Activated CD4-positive, alpha-beta T cell treated with anti-CD3 and anti-CD28 coated beads, Interleukin-2, amount 10 ng/mL, durations not matched to agents 7 days and 5 days (primary cell): ENCODE data around the gene FRK. TPM values are rescaled to one million over a fixed set of nuclear protein-coding genes. Genes with fewer than 3 reads are reported as not detected.
"Not testable (repeated sequence)": the region's sequence is repeated elsewhere in the genome, so short reads cannot be mapped to it uniquely, and the experiment has no call there.

Experiments used
- CTCF ChIA-PET: fragments of 350-600 bp; sonication (Branson Sonifier 250); formaldehyde crosslinking; loops from one replicate; lab custom pipeline; 2021; ENCODE audit warnings: antibody characterized with exemption; lab: Charles Lee
- POLR2A ChIA-PET: fragments of 350-600 bp; sonication (Branson Sonifier 250); formaldehyde crosslinking; loops from one replicate; lab custom pipeline; 2021; ENCODE audit warnings: antibody characterized with exemption; lab: Charles Lee
- DNase-seq: peaks from one replicate; pipeline ENCODE4 v3.0.0-alpha.2; 2020
- H3K27ac Mint-ChIP-seq: one replicate; pipeline ENCODE4 v1.8.0; 2021; ENCODE audit warnings: mild to moderate bottlenecking, moderate library complexity, mixed read lengths
- H3K27me3 Mint-ChIP-seq: one replicate; pipeline ENCODE4 v1.8.0; 2021; ENCODE audit warnings: mixed read lengths
- H3K36me3 Mint-ChIP-seq: one replicate; pipeline ENCODE4 v1.8.0; 2021; ENCODE audit warnings: low read depth, mixed read lengths
- H3K4me1 Mint-ChIP-seq: one replicate; pipeline ENCODE4 v1.8.0; 2021; ENCODE audit warnings: mixed read lengths
- H3K4me3 Mint-ChIP-seq: one replicate; pipeline ENCODE4 v1.8.0; 2021; ENCODE audit warnings: mild to moderate bottlenecking, moderate library complexity, mixed read lengths
- H3K9me3 Mint-ChIP-seq: one replicate; pipeline ENCODE4 v1.8.0; 2021; ENCODE audit warnings: mixed read lengths
- total RNA-seq, 2 experiments: library from RNA; stranded (reverse); gene quantifications; one replicate each; pipeline ENCODE4 v1.2.3, GENCODE V29; 2021

FRK gene
- total RNA-seq, 2 experiments from 2014 or later = 0.02 TPM

DNA sequence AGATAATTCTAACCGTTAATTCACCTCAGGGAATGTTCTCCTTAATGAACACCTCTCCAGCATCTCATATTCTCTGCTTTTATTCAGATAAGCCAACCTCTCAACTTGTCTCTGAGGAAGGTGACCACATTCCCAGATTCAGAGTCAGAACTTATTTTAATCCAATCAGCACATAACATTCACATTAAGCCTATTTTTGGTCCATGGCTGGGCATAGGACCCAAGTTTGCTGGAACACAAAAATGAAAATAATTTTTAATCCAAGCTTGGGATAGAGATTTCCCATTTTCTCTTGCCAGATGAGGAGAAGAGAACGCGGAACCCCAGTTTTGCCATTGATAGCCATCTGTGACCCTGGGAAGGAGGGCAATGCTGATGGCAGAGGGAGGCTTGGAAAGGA lies 126.5 kb downstream of the FRK start:
- H3K4me1 Mint-ChIP-seq = no peaks in the 10 kb centered on the region
- H3K4me3 Mint-ChIP-seq = no peak overlapping the region
- H3K27me3 Mint-ChIP-seq = no peaks in the 10 kb centered on the region
- no peak overlapping the region for H3K27ac Mint-ChIP-seq
- CTCF ChIA-PET = no interaction called here
- POLR2A ChIA-PET = no interaction called here
- H3K9me3 Mint-ChIP-seq = no peaks in the 10 kb centered on the region
- DNase-seq = no peak
- no peaks in the 10 kb centered on the region for H3K36me3 Mint-ChIP-seq

DNA sequence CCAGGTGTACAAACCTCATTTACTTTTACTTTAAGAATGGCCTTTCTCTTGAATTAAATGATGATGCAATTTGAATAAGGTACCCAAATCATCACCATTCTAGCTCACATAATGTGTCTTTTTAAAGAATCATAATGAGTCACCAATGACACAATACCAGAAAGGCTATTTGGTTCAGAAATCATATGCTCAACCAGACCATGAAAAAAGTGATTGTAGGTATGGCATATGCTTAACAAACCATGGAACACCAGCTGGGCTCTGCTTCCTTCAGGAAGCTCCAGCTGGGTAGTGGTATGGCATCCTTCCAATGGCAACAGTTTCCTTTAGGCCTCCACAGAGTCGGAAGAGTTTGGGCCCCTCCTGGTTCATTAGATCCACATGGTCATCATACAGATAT lies 128.2 kb downstream of the FRK start:
- Mint-ChIP-seq H3K4me1 (no peaks in the 10 kb centered on the region), H3K27ac (no peak overlapping the region), H3K27me3 (no peaks in the 10 kb centered on the region), H3K36me3 (no peaks in the 10 kb centered on the region), H3K9me3 (peaks cover 3% of the 10 kb centered on the region), H3K4me3 (no peak overlapping the region)
- CTCF ChIA-PET = no interaction called here
- POLR2A ChIA-PET = no interaction called here
- DNase-seq = no peak

DNA sequence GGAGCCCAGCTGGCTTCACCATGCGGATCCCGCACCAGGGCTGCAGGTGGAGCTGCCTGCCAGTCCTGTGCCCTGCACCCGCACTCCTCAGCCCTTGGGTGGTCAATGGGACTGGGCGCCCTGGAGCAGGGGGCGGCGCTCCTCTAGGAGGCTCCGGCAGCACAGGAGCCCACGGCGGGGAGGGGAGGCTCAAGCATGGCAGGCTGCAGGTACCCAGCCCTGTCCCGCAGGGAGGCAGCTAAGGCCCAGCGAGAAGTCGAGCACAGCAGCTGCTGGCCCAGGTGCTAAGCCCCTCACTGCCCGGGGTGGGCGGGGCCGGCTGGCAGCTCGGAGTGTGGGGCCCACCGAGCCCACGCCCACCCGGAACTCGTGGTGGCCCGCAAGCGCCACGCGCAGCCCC lies 132.7 kb downstream of the FRK start:
- CTCF ChIA-PET, H3K27ac Mint-ChIP-seq, DNase-seq, H3K4me1 Mint-ChIP-seq, H3K9me3 Mint-ChIP-seq, POLR2A ChIA-PET, H3K4me3 Mint-ChIP-seq, H3K27me3 Mint-ChIP-seq, H3K36me3 Mint-ChIP-seq: not testable (repeated sequence)

DNA sequence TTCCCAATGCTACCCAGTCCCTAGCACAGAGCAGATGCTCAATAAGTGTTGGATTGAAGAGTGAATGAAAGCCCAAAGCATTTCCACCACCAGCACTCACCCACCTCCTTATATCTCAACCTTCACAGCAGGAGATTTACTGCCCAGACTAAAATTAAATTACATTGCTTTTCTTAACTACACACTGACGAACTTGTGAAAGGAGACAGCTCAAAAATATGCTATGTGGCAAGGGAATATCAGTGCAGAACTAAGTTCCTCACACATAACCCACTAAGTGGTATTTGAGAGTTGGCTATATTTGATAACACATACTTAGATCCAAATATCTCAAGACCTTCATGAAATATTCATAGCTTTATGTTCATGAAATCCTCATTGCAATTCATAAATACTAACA lies 137.7 kb downstream of the FRK start:
- no peak for DNase-seq
- no peak overlapping the region for H3K4me3 Mint-ChIP-seq
- no peaks in the 10 kb centered on the region for H3K4me1 Mint-ChIP-seq
- H3K27me3 Mint-ChIP-seq = no peaks in the 10 kb centered on the region
- CTCF ChIA-PET = no interaction called here
- no peaks in the 10 kb centered on the region for H3K36me3 Mint-ChIP-seq
- H3K9me3 Mint-ChIP-seq = no peaks in the 10 kb centered on the region
- H3K27ac Mint-ChIP-seq = no peak overlapping the region
- POLR2A ChIA-PET = no interaction called here

DNA sequence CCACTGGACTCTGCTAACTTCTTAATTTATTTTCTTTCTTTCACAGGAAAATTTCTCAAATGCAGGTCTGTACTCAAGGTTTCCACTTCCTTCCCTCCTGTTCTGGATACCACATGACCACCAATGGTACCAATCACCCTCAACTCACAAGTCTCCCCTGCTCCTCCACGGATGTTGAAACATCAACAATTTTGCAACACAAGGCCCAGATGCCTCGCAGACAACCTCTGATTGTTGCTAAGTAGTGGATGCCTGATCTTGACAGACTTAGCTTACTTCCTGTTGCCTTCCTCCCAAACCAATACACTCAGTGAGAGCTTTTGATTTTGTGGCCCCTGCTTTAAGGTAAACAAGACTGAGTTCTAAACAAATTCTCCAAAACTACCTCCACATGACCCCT lies 146.6 kb downstream of the FRK start:
- no peak overlapping the region for H3K27ac Mint-ChIP-seq
- ChIA-PET CTCF (no interaction called here), POLR2A (no interaction called here)
- H3K36me3 Mint-ChIP-seq = no peaks in the 10 kb centered on the region
- H3K4me1 Mint-ChIP-seq = no peaks in the 10 kb centered on the region
- peaks cover 2% of the 10 kb centered on the region for H3K27me3 Mint-ChIP-seq
- no peak overlapping the region for H3K4me3 Mint-ChIP-seq
- no peak for DNase-seq
- H3K9me3 Mint-ChIP-seq = no peaks in the 10 kb centered on the region

DNA sequence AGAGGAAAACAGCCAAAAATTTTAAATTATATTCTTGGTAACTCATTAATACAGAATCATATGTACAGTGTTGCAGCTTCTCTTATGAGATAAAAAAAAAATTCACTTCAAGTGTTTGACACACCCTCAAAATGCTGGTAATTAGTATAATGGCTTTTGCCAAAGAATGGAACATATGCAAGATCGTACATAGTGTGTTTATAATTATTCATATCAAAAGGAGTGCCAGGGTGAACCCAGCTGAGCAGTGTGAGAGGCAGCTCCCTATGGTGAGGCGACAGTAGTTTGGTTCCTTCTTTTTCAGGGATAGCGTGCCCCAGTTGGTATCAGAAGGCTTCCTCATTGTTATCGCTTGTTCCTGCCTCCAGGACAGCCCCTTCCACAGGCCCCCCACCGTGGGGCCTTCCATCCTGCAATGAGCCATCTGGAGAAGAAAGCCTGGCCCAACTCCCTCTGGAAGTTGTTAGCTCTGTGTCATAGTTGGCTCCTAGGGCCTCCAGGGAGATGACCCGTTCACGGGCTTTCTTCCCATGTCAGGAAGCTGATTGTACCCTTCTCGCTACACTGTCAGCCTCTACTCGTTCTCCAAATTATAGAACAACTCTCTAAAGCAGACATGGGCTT lies 150.7 kb downstream of the FRK start:
- ChIA-PET CTCF (interaction anchor here (1.4 kb wide), 1 partner anchor 10 kb away, joined by 3 read pairs; no protein-coding TSS in a partner anchor), POLR2A (no interaction called here)
- Mint-ChIP-seq H3K27ac (no peak overlapping the region), H3K4me3 (no peak overlapping the region), H3K27me3 (peaks cover 4% of the 10 kb centered on the region), H3K36me3 (no peaks in the 10 kb centered on the region), H3K9me3 (no peaks in the 10 kb centered on the region), H3K4me1 (no peaks in the 10 kb centered on the region)
- DNase-seq = no peak

DNA sequence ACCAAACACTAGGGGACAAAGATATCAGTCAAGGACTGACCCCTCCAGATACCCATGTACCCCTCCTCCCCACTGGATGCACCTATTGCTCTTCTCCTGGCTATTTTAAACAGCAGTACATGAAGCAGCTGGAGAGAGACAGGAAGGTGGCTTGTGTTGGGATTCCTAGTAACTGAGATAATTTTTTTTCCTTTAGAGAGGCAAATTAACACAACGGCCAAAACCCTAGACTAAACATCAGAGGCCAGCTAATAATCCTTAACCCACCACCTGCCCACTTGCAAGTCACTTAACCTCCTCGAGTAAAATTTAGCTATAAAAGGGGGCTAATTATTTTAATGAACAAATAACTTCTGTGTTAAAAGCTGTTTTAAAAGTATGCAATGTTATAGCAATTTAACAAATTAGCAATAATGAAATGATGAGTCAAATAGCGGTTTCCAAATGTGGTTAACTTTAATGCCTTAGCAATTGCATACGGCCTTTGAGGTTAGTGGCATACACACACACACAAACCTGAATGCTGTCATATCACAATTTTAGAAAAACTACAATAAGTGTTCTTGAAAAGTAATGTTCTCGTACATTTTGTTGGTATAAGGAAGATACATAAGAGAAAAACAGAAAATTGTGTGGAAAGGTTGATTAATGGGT lies 151.7 kb downstream of the FRK start:
- ChIA-PET POLR2A (no interaction called here), CTCF (interaction anchor here (1.4 kb wide), 1 partner anchor 9 kb away, joined by 3 read pairs; no protein-coding TSS in a partner anchor)
- Mint-ChIP-seq H3K4me3 (no peak overlapping the region), H3K9me3 (no peaks in the 10 kb centered on the region), H3K27ac (no peak overlapping the region), H3K27me3 (peaks cover 3% of the 10 kb centered on the region), H3K36me3 (no peaks in the 10 kb centered on the region), H3K4me1 (no peaks in the 10 kb centered on the region)
- DNase-seq = no peak

DNA sequence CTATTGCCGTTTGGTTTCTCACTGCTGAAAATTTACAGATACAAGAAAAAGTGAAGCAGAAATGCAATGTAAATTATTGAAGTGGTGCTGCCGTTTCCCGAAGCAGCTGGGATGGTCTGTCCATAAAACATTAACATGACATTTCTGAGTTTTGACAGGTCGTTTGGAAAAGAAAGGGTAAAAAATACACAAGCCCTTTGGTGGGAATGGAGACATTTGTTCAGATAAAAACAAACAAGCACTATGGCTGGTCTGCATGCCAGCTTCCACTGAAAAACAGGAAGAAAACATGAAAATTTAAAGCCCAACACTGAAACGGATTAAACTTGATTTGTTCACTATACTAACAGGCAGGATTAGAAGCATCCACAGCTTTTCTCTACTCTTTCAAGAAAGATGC lies 155.2 kb downstream of the FRK start:
- Mint-ChIP-seq H3K4me3 (no peak overlapping the region), H3K27me3 (peaks cover 2% of the 10 kb centered on the region), H3K36me3 (no peaks in the 10 kb centered on the region), H3K27ac (no peak overlapping the region), H3K4me1 (no peaks in the 10 kb centered on the region), H3K9me3 (no peaks in the 10 kb centered on the region)
- POLR2A ChIA-PET = no interaction called here
- DNase-seq = no peak
- CTCF ChIA-PET = no interaction called here

DNA sequence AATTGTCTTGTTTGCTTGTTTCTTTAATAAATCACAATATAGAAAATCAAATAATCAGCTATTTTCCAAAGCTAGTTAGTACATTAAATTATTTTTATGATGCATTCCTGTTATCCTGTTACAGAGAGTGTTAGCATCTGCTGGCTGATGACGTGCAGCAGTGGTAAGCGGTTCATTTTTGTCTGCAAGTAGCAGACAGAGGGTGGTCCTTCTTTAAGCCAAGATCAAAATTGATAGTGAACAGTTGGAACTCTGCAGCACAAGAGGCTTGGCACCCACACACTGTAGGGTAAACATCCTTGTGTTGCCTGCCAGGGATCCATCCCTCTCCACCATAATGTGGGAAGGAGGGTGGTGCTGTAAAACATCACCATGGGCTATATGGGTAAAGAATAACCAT lies 158.3 kb downstream of the FRK start:
- Mint-ChIP-seq H3K9me3 (no peaks in the 10 kb centered on the region), H3K36me3 (no peaks in the 10 kb centered on the region), H3K4me3 (no peak overlapping the region), H3K27me3 (no peaks in the 10 kb centered on the region), H3K4me1 (no peaks in the 10 kb centered on the region), H3K27ac (no peak overlapping the region)
- POLR2A ChIA-PET = no interaction called here
- DNase-seq = no peak
- CTCF ChIA-PET = no interaction called here

DNA sequence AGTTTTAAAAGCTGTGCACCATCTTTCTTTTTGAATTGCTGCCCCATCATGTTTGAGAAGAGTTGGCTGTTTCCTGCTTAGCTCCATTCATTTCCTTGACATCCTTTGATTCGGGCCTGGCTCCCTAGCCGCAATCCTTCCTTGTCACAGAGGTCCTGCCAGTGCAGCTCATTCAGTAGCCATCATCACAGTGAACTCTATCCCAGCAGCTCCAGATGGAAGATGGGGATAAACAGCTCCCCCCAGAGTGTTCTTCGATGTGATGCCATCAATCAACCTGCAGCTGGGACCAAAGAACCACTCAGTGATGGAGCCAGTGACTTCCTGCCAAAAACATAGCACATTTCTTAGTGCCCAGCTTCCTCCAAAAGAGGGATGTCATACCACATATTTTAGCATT lies 158.8 kb downstream of the FRK start:
- H3K27me3 Mint-ChIP-seq = no peaks in the 10 kb centered on the region
- CTCF ChIA-PET = interaction anchor here (0.6 kb wide), 1 partner anchor 91 kb away, joined by 4 read pairs; no protein-coding TSS in a partner anchor
- H3K9me3 Mint-ChIP-seq = no peaks in the 10 kb centered on the region
- no peaks in the 10 kb centered on the region for H3K36me3 Mint-ChIP-seq
- POLR2A ChIA-PET = no interaction called here
- no peak overlapping the region for H3K4me3 Mint-ChIP-seq
- DNase-seq = no peak
- H3K4me1 Mint-ChIP-seq = no peaks in the 10 kb centered on the region
- no peak overlapping the region for H3K27ac Mint-ChIP-seq

DNA sequence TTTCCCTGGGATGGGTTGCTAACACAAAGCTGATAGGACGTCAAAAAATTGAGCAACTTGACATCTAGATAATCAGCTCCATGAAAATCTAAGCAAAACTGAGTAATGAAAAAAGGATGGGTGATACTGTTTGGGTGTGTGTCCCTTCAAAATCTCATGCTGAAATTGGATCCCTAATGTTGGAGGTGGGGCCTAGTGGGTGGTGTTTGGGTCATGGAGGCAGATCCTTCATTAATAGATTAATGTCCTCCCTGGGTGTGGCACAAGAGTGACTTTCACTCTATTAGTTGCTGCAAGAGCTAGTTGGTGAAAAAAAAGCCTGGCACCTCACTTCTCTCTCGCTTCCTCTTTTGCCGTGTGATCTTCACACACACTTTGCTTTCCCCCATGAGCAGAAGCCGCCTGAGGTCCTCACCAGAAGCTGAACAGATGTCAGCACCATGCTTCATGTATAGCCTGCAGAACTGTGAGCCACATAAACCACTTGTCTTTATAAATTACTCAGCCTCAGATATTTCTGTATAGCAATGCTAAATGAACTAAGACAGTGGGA lies 160.9 kb downstream of the FRK start:
- H3K9me3 Mint-ChIP-seq = no peaks in the 10 kb centered on the region
- ChIA-PET CTCF (interaction anchor here (1.1 kb wide), 1 partner anchor 9 kb away, joined by 3 read pairs; no protein-coding TSS in a partner anchor), POLR2A (no interaction called here)
- H3K4me1 Mint-ChIP-seq = no peaks in the 10 kb centered on the region
- no peak overlapping the region for H3K4me3 Mint-ChIP-seq
- DNase-seq = no peak
- no peak overlapping the region for H3K27ac Mint-ChIP-seq
- H3K36me3 Mint-ChIP-seq = no peaks in the 10 kb centered on the region
- H3K27me3 Mint-ChIP-seq = peaks cover 2% of the 10 kb centered on the region

DNA sequence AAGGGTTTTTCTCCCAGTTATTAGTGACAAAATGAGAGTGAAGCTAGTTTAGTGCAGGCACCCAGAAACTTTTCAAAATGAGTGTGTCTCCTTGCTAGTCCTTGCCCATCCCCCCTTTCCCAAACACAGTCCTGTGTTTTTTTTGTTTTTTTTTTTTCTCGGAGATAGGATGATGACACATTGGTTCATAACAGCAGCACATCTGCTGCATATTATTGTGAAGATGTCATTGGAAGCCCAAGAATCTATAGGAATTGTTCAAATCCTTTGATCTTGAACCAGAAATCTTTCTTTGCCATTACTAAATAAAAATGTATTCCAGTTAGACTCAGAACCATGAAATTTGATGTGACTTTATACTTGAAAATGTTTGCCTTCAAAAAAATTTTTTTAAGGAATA lies 162.4 kb downstream of the FRK start:
- DNase-seq = no peak
- no peak overlapping the region for H3K27ac Mint-ChIP-seq
- H3K4me1 Mint-ChIP-seq = no peaks in the 10 kb centered on the region
- no peak overlapping the region for H3K4me3 Mint-ChIP-seq
- no peaks in the 10 kb centered on the region for H3K36me3 Mint-ChIP-seq
- H3K9me3 Mint-ChIP-seq = no peaks in the 10 kb centered on the region
- peaks cover 2% of the 10 kb centered on the region for H3K27me3 Mint-ChIP-seq
- CTCF ChIA-PET = no interaction called here
- POLR2A ChIA-PET = no interaction called here

DNA sequence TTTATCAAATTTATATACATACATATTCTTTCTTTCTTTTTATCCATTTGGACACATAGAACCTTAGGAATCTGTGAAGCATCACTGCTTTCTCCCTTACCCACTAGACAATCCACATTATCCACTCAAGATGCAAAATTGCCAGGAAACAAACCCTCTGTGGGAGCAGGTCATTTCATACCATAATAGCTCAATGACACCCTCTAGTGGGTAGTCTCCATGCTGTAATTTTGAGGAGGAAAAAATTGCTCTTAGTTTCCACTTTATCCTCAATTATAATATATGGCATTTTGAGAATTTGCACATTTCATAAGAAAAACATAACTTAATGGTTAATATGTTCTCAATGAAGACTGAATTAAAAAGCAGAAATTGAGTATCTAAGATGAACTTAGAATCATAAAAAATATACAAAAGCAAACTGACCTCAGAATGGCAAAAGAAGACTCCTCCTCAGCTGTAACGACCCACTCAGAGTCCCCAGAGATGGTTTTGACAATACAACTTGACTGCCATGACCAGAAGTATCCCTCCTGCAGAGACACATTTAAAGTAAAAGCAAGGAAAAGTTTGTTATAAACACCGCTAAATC lies 164.1 kb downstream of the FRK start:
- Mint-ChIP-seq H3K4me1 (no peaks in the 10 kb centered on the region), H3K9me3 (no peaks in the 10 kb centered on the region), H3K27ac (no peak overlapping the region), H3K36me3 (no peaks in the 10 kb centered on the region), H3K27me3 (peaks cover 2% of the 10 kb centered on the region), H3K4me3 (no peak overlapping the region)
- ChIA-PET POLR2A (no interaction called here), CTCF (no interaction called here)
- peak; percentile 8 for DNase-seq
